Mesendoderm (in vitro differentiated cells): Measurements from ENCODE around the gene STOX1.
"Not testable (repeated sequence)": the region's sequence is repeated elsewhere in the genome, so short reads cannot be mapped to it uniquely, and the experiment has no call there.

ENCODE experiments used
- DNase-seq: peaks from one replicate; pipeline ENCODE4 v3.0.0; 2013
- H2AK5ac ChIP-seq: 2 replicates; pipeline ENCODE4 v1.6.1; 2013; ENCODE audit warnings: low read length, inconsistent platforms
- H2BK120ac ChIP-seq: 2 replicates; pipeline ENCODE4 v1.6.1; 2013; ENCODE audit warnings: low read depth, mild to moderate bottlenecking, low read length, moderate library complexity, mixed read lengths
- H2BK15ac ChIP-seq: replicated peaks from 2 replicates; pipeline ENCODE4 v1.6.1; 2013; ENCODE audit warnings: low read depth, mild to moderate bottlenecking, moderate library complexity
- H2BK5ac ChIP-seq: 2 replicates; pipeline ENCODE4 v1.6.1; 2013; ENCODE audit warnings: low read length, inconsistent platforms
- H3K18ac ChIP-seq: 2 replicates; pipeline ENCODE4 v1.6.1; 2013; ENCODE audit warnings: mild to moderate bottlenecking, low read length, mixed read lengths
- H3K23ac ChIP-seq: one replicate; pipeline ENCODE4 v1.6.1; 2013; ENCODE audit warnings: low read length
- H3K27ac ChIP-seq: 2 replicates; pipeline ENCODE4 v1.5.1; 2013; ENCODE audit warnings: low read depth, mild to moderate bottlenecking, inconsistent platforms, low read length, moderate library complexity
- H3K27me3 ChIP-seq: 2 replicates; pipeline ENCODE4 v1.6.1; 2013; ENCODE audit warnings: low read length, control low read depth, mild to moderate bottlenecking, inconsistent platforms; ENCODE audit not compliant: insufficient read depth, poor library complexity
- H3K36me3 ChIP-seq: 2 replicates; pipeline ENCODE4 v1.6.1; 2013; ENCODE audit warnings: low read length, inconsistent platforms; ENCODE audit not compliant: control insufficient read depth, insufficient read depth
- H3K4ac ChIP-seq: one replicate; pipeline ENCODE4 v1.6.1; 2013; ENCODE audit warnings: low read depth, mild to moderate bottlenecking, low read length, moderate library complexity
- H3K4me1 ChIP-seq: 2 replicates; pipeline ENCODE4 v1.6.1; 2013; ENCODE audit warnings: low read depth, low read length, inconsistent platforms; ENCODE audit not compliant: control insufficient read depth
- H3K4me2 ChIP-seq: 2 replicates; pipeline ENCODE4 v1.6.1; 2013; ENCODE audit warnings: low read length
- H3K4me3 ChIP-seq: 2 replicates; pipeline ENCODE4 v1.5.1; 2013; ENCODE audit warnings: mild to moderate bottlenecking, low read length
- H3K56ac ChIP-seq: one replicate; pipeline ENCODE4 v1.6.1; 2013; ENCODE audit warnings: low read length
- H3K79me1 ChIP-seq: 2 replicates; pipeline ENCODE4 v1.6.1; 2013; ENCODE audit warnings: low read length, inconsistent platforms
- H3K79me2 ChIP-seq: 2 replicates; pipeline ENCODE4 v1.6.1; 2013; ENCODE audit warnings: mild to moderate bottlenecking, low read length; ENCODE audit not compliant: control insufficient read depth, insufficient read depth
- H3K9ac ChIP-seq: 2 replicates; pipeline ENCODE4 v1.6.1; 2013; ENCODE audit warnings: low read length, inconsistent platforms
- H4K5ac ChIP-seq: one replicate; pipeline ENCODE4 v1.6.1; 2013; ENCODE audit warnings: low read length
- H4K8ac ChIP-seq: one replicate; pipeline ENCODE4 v1.6.1; 2013; ENCODE audit warnings: low read depth, mild to moderate bottlenecking, control low read depth, low read length, moderate library complexity
- WGBS: extraction: QIAGEN DNeasy Blood & Tissue Kit; methylation state at CpG from one replicate; pipeline ENCODE4 v1.1.7; 2013; ENCODE audit warnings: low lambda C conversion rate, missing lambda C conversion rate; ENCODE audit not compliant: insufficient coverage; ENCODE audit errors: extremely low coverage; 5-methylcytosine and 5-hydroxymethylcytosine counted together

The STOX1 gene

DNA sequence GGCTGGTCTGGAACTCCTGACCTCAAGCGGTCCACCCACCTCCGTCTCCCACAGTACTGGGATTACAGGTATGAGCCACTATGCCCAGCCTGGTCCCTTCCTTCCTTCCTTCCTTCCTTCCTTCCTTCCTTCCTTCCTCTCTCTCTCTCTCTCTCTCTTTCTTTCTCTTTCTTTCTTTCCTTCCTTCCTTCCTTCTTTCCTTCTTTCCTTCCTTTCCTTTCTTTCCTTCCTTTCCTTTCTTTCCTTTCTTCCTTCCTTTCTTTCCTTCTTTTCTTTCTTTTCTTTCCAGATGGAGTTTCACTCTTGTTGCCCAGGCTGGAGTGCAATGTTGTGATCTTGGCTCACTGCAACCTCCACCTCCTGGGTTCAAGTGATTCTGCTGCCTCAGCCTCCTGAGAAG, 101.8 kb downstream of the STOX1 start:
- no CpG with 5 or more reads among the region's 2 CpGs for WGBS
- not testable (repeated sequence) for H3K4me1 ChIP-seq, H3K4me2 ChIP-seq, H4K5ac ChIP-seq, H4K8ac ChIP-seq, H2BK5ac ChIP-seq, H2AK5ac ChIP-seq, H3K36me3 ChIP-seq, DNase-seq, H3K4ac ChIP-seq, H3K23ac ChIP-seq, H3K79me1 ChIP-seq, H2BK15ac ChIP-seq, H3K56ac ChIP-seq, H3K27me3 ChIP-seq, H3K79me2 ChIP-seq, H3K9ac ChIP-seq, H3K27ac ChIP-seq, H3K18ac ChIP-seq, H2BK120ac ChIP-seq, H3K4me3 ChIP-seq

DNA sequence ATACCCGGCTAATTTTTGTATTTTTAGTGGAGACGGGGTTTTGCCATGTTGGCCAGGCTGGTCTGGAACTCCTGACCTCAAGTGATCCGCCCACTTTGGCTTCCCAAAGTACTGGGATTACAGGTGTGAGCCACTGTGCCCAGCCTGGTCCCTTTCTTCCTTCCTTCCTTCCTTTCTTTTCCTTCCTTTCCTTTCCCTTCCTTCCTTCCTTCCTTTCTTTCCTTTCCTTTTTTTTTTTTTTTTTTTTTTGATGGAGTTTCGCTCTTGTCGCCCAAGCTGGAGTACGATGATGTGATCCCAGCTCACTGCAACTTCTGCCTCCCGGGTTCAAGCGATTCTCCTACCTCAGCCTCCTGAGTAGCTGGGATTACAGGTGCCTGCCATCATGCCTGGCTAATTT, 102.6 kb downstream of the STOX1 start:
- no CpG with 5 or more reads among the region's 8 CpGs for WGBS

GRCh38 chr10:68932860-68933259, 105.5 kb downstream of the STOX1 start:
- H3K27ac ChIP-seq, H3K23ac ChIP-seq, H3K79me2 ChIP-seq, H3K18ac ChIP-seq, H3K9ac ChIP-seq, H3K79me1 ChIP-seq, H4K8ac ChIP-seq, H3K56ac ChIP-seq, H3K4me3 ChIP-seq, H4K5ac ChIP-seq, H3K4me2 ChIP-seq, H3K27me3 ChIP-seq, H2BK5ac ChIP-seq, DNase-seq, H2BK15ac ChIP-seq, H3K4ac ChIP-seq, H3K36me3 ChIP-seq, H3K4me1 ChIP-seq, H2BK120ac ChIP-seq, H2AK5ac ChIP-seq: not testable (repeated sequence)
- WGBS = no CpG with 5 or more reads among the region's 3 CpGs

More for the DNA sequence above, 102.6 kb downstream of the STOX1 start:
- H3K36me3 ChIP-seq, H4K5ac ChIP-seq, H3K27me3 ChIP-seq, H3K79me1 ChIP-seq, H3K4ac ChIP-seq, H2BK5ac ChIP-seq, H3K4me3 ChIP-seq, H3K18ac ChIP-seq, DNase-seq, H3K9ac ChIP-seq, H2AK5ac ChIP-seq, H3K23ac ChIP-seq, H3K56ac ChIP-seq, H3K79me2 ChIP-seq, H2BK120ac ChIP-seq, H2BK15ac ChIP-seq, H3K4me2 ChIP-seq, H4K8ac ChIP-seq, H3K27ac ChIP-seq, H3K4me1 ChIP-seq: not testable (repeated sequence)

- Histone ChIP-seq H3K56ac (no peak overlapping the region), H3K27me3 (no peaks in the 10 kb centered on the region), H3K27ac (no peak overlapping the region), H3K4me1 (no peaks in the 10 kb centered on the region), H3K23ac (no peak overlapping the region), H3K18ac (no peak overlapping the region), H3K36me3 (peaks cover 1% of the 10 kb centered on the region), H3K79me2 (no peaks in the 10 kb centered on the region), H2BK120ac (no peak overlapping the region), H2BK5ac (no peak overlapping the region), H3K4me2 (no peak overlapping the region), H3K4ac (no peak overlapping the region), H3K9ac (no peak overlapping the region), H2BK15ac (no peak overlapping the region), H4K8ac (no peak overlapping the region), H3K79me1 (no peaks in the 10 kb centered on the region), H4K5ac (no peak overlapping the region), H2AK5ac (no peak overlapping the region), H3K4me3 (no peak overlapping the region)
- no peak for DNase-seq
Observed at GRCh38 chr10:68934994-68935393, 107.7 kb downstream of the STOX1 start.

GRCh38 chr10:68938117-68938516, 110.8 kb downstream of the STOX1 start:
- H3K4me1 ChIP-seq = no peaks in the 10 kb centered on the region
- no peaks in the 10 kb centered on the region for H3K79me2 ChIP-seq
- no peak overlapping the region for H2BK120ac ChIP-seq
- H3K4ac ChIP-seq = no peak overlapping the region
- no peak overlapping the region for H3K9ac ChIP-seq
- no peak overlapping the region for H3K56ac ChIP-seq
- H2BK5ac ChIP-seq = no peak overlapping the region
- no peaks in the 10 kb centered on the region for H3K27me3 ChIP-seq
- H3K23ac ChIP-seq = no peak overlapping the region
- no CpG with 5 or more reads among the region's 2 CpGs for WGBS
- H2BK15ac ChIP-seq = no peak overlapping the region
- no peaks in the 10 kb centered on the region for H3K79me1 ChIP-seq
- no peak overlapping the region for H3K27ac ChIP-seq
- no peak overlapping the region for H2AK5ac ChIP-seq
- H4K8ac ChIP-seq = no peak overlapping the region
- DNase-seq = no peak
- H3K36me3 ChIP-seq = peaks cover 1% of the 10 kb centered on the region
- H4K5ac ChIP-seq = no peak overlapping the region
- no peak overlapping the region for H3K4me3 ChIP-seq
- H3K4me2 ChIP-seq = no peak overlapping the region
- H3K18ac ChIP-seq = no peak overlapping the region

GRCh38 chr10:68938884-68939283, 111.6 kb downstream of the STOX1 start:
- no peak overlapping the region for H2BK5ac ChIP-seq

More at GRCh38 chr10:68938884-68939283, 111.6 kb downstream of the STOX1 start:
- no peak overlapping the region for H3K27ac ChIP-seq
- no peaks in the 10 kb centered on the region for H3K4me1 ChIP-seq
- no peak for DNase-seq
- WGBS = no CpG with 5 or more reads among the region's 2 CpGs
- no peak overlapping the region for H3K4me3 ChIP-seq
- no peak overlapping the region for H2BK15ac ChIP-seq
- H3K18ac ChIP-seq = no peak overlapping the region
- no peaks in the 10 kb centered on the region for H3K79me1 ChIP-seq
- no peak overlapping the region for H3K56ac ChIP-seq
- no peak overlapping the region for H4K5ac ChIP-seq
- H3K23ac ChIP-seq = no peak overlapping the region
- H2BK120ac ChIP-seq = no peak overlapping the region
- H4K8ac ChIP-seq = no peak overlapping the region
- H3K79me2 ChIP-seq = no peaks in the 10 kb centered on the region
- no peaks in the 10 kb centered on the region for H3K27me3 ChIP-seq
- peaks cover 1% of the 10 kb centered on the region for H3K36me3 ChIP-seq
- H3K4me2 ChIP-seq = no peak overlapping the region
- H3K9ac ChIP-seq = no peak overlapping the region
- H2AK5ac ChIP-seq = no peak overlapping the region
- H3K4ac ChIP-seq = no peak overlapping the region
